ENCODE data around the gene SLC52A3.

Gene SLC52A3

GRCh38 chr20:766906-767305 is 1.4 kb downstream of the SLC52A3 start:
- DNase-seq (ENCODE audit: low read depth), result no peak

DNA sequence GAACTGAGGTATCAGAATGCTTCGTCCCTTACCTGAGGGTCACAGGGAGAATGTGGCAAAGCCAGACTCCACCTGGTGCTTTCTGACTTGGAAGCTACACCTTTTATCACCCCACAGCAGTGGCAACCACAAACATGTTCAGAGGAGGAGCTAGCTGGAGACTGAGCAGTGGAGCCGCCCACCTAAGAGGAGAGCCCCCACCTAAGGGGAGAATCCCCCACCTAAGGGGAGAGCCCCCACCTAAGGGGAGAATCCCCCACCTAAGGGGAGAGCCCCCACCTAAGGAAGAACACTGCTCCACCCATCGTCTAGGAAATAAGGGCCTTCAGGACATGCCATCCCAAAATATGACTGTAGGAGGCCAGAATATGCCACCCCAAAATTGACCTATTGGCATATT is 4.0 kb downstream of the SLC52A3 start:
- DNase-seq (ENCODE audit: low read depth), result no peak

DNA sequence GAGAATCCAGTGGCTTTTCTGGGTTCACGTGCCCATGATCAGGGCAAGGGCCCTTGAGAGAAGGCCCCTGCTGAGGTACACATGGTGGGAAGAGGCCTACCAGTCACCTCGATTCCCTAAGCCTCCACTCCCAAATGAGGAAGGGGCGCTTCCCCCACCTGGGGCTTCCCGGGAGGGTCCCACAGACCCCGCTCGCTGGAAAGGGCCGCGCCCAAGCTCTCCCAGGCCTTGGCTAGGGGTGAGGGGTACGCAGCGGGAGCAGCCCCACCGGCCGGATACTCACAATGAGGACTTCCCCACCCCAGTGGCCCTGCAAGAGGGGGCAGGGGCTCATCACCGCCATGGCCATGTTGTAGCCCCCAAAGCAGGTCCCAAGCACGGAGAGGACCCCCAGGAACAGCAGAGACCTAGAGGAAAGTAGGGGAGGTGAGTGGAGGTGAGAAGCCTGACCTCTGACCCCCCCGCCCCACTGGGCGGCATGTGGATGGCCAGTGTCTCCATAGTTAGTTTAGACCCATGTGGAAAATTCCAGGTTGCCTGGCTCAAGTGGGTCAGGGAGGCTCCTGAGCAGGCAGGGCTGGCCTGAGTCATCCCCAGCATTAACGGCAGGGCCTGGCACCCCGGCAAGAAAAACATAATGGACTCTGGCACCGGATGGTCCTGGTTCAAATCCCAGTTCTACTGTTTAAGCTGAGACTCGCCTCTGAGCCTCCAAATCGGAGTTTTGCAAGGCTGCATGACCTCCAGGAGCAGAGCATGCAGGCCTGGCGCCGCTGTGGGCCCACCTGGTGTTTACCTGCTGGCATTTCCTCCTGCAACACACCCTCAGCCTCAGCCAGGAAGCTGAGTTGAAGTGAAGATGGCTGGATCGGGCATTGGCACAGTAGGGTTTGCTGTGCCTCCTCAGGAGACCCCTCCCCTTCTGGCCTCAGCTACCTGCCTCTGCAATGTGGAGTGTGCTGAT is 6.6 kb downstream of the SLC52A3 start:
- DNase-seq (ENCODE audit: low read depth), result no peak

- DNase-seq (ENCODE audit: low read depth), result no peak
Measured at GRCh38 chr20:760751-761417, 7.4 kb downstream of the SLC52A3 start.

DNA sequence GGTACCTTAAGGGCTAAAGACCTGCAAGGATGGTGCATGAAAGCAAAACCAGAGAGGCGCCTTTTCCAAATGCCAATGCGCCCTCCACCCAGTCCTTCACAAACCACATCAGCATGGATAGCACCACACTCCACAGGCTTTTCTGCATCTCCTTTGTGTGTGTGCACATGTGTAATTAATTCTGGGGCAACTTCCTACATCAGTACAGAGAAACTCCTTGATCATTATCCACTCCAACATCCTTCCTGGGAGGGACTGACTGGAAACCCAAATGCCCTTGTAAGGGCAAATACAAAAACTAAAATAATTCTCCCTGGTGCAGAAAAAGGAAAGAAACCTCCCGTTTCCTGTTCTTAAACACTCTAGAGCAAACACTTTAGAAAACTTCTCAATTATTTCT is 10.8 kb downstream of the SLC52A3 start:
- DNase-seq (ENCODE audit: low read depth), result no peak

- DNase-seq (ENCODE audit: low read depth), result no peak
Measured at GRCh38 chr20:755941-756340, 12.4 kb downstream of the SLC52A3 start.

DNA sequence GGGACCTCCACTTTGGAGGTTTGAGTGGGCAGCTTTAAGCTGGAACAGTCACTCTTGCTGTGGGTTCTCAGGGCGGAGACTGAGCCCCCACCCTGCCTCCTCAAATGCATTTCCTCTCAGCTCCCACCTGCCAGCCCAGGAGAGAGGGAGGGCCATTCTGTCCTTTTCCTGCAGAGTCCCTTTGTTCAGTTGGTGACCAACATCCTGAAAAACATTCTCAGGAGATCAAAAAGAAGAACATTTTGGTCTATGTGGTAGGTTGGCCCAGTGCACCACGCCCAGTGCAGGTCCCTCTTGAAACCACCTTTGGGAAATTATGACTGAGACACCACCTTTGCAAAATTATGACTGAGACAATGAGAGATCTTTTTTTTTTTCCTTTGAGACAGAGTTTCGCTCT is 13.4 kb downstream of the SLC52A3 start:
- no peak for DNase-seq (ENCODE audit: low read depth)

- no peak for DNase-seq (ENCODE audit: low read depth)
Measured at GRCh38 chr20:753897-754635, 14.2 kb downstream of the SLC52A3 start.

DNA sequence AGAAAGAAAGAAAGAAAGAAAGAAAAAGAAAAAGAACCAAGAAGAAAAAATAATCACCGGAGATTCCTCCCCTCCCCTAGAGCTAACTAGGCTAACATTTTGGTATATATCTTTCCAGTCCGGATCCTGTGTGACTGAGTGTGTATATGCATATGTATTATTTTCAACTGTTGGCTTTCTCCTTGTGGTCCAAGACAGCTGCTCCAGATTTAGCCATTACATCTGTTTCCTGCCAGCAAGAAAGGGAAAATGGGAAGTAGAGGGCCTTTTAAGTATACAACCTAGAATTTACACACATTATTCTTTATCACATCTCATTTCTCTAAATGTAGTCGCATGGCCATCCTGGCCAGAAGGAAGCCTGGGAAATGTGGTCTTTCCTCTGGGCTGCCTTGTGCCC is 15.2 kb downstream of the SLC52A3 start:
- DNase-seq (ENCODE audit: low read depth), result no peak

DNA sequence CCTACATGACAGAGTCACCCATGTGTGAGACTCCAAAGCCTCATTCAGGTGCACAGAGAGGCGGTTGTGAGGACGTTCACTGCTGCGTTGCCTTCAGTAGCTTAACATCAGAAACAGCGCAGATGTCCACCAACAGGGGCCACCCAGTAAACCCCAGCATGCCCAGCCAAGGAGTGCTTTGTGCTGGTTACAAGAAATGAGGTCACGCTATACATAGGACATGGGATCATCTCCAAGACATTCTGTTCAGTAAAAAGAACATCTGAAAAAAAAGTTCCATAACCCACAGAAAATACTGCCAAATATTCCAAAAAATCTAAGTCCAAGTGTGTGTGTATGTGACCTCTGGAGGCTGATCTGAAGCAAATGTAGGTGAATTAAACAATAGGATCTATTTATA is 16.0 kb downstream of the SLC52A3 start:
- no peak for DNase-seq (ENCODE audit: low read depth)

DNA sequence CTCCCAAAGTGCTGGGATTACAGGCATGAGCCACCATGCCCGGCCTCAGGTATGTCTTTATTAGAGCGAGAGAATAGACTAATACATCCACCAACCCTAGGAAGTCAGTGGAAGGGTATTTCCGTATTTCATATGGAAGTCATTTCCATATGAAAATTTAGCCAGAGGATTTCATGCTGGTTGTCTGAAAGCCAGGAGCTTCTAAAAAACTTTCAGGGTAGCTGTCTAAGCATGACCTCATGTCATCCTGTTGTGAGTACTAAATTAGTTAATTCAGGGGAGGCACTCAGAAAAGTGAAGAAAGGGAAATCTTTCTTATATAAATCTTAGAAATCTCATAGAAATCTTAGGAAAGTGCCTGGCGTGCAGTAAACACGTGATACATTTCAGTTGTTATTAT is 16.5 kb downstream of the SLC52A3 start:
- no peak for DNase-seq (ENCODE audit: low read depth)

DNA sequence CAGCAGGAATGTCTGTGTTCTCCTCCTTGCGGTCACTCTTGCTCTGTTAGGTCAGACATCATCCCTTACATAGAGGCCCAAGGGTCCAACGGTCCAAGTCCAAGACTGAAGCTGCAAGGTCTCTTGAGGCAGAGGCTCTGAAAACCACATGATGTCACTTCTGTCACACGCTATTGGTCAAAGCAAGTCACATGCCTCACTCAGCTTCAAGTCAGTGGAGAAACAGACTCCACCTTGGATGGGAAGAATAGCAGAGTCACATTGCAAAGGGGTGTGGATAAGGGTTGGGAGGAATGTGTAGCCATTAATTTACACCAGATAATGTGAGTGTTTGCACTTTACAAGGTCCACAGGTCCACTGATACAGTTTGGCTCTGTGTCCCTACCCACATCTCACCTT is 17.5 kb downstream of the SLC52A3 start:
- DNase-seq (ENCODE audit: low read depth), result no peak

DNA sequence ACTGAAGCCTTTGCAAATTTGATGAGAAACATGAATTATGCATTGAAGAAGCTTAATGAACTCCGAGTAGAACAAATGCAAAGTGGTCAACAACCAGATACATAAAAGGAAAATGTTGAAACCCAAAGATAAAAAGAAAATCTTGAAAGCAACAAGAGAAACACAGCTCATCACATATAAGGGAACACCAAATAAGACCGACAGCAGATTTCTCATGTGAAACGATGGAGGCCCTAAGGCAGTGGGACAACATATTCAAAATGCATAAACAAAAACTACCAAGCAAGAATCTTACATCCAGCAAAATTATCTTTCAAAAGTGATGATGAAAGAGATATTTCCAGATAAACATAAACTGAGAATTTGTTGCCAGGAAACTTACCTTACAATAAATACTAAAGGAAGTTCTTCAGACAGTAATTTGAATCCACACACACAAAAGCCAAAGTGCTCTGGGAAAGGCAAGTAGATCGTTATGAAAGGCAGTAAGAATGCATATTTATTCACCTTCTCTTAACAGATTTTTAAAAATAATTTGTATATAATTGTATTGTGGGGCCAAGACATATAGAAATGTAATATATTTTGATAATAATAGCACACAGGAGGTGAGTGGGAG is 22.5 kb downstream of the SLC52A3 start:
- DNase-seq (ENCODE audit: low read depth), result no peak

DNA sequence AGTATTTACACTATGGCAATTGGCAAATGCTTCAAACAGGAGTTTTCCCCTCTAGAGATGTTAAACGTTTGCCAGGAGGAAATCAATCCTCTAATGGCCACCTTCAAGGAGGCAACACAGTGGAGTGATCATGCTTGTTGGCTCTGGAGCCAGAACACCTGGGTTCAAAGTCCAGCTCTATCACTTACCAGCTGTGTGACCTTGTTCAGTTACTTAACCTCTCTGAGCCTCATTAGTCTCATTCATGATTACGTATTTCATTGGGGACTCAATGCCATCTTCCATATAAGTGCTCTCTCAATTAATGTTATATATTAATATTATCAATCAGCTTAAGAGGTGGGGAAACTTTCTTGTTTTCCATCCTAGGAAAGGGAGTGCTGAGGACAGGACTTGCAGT is 26.1 kb downstream of the SLC52A3 start:
- DNase-seq (ENCODE audit: low read depth), result no peak

- no peak for DNase-seq (ENCODE audit: low read depth)
Measured at GRCh38 chr20:741620-742019, 26.7 kb downstream of the SLC52A3 start.

GRCh38 chr20:740162-740561 is 28.1 kb downstream of the SLC52A3 start:
- no peak for DNase-seq (ENCODE audit: low read depth)

DNA sequence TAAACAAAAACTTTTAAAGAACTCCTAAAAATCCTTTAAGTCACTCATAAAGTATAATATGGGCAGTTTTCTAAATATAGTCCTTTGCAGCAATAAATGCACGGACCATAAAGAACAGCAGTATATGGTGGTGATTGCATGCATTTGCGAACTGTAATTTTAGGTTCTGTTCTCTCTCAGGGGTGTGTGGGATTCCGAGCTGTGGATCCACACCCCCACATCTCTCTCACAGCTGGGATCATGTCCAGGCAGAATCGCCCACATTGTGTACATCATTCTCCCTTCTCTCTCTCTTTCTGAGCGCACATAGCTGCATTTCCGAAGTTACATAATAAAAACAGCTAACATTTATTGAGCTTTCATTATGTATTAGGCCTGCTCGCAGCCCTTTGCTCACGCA is 28.6 kb downstream of the SLC52A3 start:
- DNase-seq (ENCODE audit: low read depth), result no peak

DNA sequence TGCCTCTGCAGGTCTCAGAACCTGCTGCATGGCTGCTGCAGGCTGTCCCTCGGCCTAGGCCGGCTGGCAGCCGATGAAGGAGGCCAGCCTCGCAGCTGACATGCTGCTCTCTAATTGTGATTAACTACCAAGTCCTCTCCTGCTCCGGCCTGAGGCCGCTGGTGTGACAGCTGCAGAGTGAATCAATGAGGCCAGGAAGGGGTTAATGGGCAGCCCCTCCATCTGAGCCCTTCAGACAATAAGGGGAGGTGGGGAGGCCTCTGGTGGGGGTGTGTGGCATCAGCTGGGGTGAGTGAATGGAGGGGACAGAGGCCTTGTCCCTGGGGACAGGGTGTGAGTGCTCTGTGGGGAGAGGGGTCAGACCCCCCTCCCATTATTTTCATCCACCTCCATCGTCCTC is 34.4 kb downstream of the SLC52A3 start:
- no peak for DNase-seq (ENCODE audit: low read depth)

DNA sequence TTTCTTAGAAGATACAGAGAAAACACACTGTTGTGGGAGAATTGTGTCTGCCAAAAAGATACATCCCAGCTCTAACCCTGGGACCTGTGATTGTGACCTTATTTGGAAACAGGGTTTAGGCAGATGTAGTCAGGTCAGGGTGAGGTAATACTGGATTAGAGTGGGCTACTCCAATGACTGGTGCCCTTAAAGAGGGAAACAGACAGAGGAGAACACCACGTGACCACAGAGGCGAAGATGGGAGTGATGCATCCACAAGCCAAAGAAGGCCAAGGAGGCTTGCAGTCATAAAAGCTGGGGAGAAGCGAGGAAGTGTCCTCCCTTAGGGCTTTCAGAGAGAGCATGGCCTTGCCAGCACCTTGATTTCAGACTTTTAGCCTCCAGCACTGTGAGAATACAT is 35.6 kb downstream of the SLC52A3 start:
- no peak for DNase-seq (ENCODE audit: low read depth)

DNA sequence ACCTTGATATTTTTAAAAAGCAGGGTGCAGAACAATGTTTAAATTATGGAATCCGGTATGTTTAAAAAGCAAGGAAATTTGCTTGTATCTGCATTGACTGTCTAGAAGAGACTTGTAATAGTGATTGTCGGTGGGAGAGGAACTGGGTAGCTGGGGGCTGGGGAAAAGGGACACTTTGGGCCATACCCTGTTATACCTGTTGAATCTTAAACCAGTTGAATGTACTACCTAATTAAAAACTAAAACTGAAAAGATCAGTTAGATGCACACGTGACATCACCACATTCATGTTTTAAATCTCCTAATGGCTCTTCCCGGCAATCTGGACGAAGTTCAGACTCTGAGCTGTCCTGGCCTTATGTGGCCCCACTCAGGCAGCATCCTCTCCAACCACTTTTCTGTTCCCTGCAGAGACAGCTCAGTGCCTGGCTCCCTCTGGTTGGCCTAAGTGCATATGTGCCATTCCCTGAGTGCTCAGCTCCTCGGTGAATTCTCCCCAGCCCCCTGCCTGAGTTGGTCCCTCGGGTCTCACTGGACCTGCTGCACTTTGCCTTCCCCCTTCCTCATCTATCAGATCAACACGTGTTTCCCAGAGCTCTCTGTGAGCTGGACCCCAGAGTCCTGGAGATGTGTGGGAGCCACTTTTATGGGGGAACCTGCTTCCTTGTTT is 36.3 kb downstream of the SLC52A3 start:
- no peak for DNase-seq (ENCODE audit: low read depth)

DNA sequence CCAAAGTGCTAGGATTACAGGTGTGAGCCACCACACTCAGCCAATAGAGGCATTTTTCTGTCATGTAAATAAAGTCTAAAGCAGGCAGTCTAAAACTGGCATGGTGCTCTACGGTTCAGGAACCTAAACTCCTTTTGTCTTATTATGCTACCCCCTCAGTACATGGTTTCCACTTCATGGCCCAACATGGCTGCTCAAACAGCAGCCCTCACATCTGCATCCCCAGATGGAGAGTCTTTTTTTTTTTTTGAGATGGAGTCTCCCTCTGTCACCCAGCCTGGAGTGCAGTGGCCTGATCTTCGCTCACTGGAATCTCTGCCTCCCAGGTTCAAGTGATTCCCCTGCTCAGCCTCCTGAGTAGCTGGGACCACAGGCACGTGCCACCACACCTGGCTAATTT is 38.3 kb downstream of the SLC52A3 start:
- DNase-seq (ENCODE audit: low read depth), result no peak
